ENCODE results near the gene PDS5A.
A peak's percentile ranks its signal among the peaks of the same experiment; 100 is the strongest.
"Not testable (repeated sequence)": the region's sequence is repeated elsewhere in the genome, so short reads cannot be mapped to it uniquely, and the experiment has no call there.

PDS5A gene, protein sequence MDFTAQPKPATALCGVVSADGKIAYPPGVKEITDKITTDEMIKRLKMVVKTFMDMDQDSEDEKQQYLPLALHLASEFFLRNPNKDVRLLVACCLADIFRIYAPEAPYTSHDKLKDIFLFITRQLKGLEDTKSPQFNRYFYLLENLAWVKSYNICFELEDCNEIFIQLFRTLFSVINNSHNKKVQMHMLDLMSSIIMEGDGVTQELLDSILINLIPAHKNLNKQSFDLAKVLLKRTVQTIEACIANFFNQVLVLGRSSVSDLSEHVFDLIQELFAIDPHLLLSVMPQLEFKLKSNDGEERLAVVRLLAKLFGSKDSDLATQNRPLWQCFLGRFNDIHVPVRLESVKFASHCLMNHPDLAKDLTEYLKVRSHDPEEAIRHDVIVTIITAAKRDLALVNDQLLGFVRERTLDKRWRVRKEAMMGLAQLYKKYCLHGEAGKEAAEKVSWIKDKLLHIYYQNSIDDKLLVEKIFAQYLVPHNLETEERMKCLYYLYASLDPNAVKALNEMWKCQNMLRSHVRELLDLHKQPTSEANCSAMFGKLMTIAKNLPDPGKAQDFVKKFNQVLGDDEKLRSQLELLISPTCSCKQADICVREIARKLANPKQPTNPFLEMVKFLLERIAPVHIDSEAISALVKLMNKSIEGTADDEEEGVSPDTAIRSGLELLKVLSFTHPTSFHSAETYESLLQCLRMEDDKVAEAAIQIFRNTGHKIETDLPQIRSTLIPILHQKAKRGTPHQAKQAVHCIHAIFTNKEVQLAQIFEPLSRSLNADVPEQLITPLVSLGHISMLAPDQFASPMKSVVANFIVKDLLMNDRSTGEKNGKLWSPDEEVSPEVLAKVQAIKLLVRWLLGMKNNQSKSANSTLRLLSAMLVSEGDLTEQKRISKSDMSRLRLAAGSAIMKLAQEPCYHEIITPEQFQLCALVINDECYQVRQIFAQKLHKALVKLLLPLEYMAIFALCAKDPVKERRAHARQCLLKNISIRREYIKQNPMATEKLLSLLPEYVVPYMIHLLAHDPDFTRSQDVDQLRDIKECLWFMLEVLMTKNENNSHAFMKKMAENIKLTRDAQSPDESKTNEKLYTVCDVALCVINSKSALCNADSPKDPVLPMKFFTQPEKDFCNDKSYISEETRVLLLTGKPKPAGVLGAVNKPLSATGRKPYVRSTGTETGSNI (N-terminal part only)

DNA sequence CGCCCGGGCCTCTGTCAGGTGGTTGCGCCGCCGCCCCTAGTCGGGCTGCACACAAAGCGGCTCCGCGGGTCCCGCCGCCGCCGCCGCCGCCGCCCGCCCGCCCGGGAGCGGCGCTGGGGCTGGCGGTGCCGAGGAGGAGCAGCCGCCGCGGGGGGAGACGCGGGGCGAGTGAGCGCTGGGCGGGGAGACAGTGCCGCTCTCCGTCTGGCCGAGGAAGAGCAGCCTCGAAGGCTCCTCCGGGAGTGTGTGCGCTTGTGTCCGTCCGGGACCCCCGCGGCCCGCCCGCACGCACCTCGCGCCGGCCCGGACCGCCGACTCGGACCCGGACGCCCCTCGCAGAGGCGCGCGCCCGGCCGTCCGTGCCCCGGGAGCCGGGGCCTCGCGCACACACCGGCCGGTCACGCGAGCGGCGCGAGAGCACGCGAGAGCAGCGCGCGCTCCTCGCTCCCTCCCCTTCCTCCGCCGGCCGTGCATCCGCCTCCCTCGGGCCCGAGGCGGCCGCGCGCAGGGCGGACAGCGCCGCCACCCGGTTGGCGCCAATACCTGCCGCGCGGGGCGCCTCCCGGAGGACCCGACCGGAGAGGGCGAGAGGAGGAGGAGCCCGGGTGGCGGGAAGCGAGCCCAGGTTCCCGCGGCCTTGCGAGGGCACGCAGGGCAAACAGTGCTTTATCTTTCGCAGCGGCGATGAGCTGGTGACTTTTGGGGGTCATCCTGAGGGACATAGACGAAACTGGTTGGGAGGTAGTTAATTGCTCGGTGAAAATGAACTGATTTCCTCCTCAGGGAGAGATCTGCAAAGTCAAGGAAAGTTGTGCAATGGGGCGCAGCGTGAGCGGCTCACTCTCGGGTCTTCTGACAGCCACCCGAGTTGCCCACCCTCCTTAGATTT is at the start of gene PDS5A:
Gene PDS5A, minus strand, starts transcription at position 423 of the 889 bp plus-strand sequence. CDS start 1,334 bp downstream, outside the sequence.
- DNase-seq (ENCODE audit: low read depth) = peak; percentile 80

DNA sequence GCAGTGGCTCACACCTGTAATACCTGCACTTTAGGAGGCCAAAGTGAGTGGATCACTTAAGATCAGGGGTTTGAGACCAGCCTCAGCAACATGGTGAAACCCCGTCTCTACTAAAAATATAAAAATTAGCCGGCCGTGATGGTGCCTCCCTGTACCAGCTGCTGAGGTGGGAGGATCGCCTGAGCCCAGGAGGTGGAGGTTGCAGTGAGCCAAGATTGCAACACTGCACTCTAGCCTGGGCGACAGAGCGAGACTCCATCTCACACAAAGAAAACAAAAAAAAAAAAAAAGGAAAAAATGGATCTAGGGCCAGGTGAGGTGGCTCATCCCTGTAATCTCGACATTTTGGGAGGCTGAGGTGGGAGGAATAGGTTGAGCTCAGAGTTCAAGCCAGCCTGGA is 46.3 kb upstream of the PDS5A start:
- DNase-seq (ENCODE audit: low read depth) = not testable (repeated sequence)

DNA sequence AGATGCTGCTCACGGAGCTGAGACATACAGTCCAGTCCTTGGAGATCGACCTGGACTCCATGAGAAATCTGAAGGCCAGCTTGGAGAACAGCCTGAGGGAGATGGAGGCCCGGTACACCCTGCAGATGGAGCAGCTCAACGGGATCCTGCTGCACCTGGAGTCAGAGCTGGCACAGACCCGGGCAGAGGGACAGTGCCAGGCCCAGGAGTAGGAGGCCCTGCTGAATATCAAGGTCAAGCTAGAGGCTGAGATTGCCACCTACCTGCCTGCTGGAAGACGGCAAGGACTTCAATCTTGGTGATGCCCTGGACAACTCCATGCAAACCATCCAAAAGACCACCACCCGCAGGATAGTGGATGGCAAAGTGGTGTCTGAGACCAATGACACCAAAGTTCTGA is 43.4 kb upstream of the PDS5A start:
- DNase-seq (ENCODE audit: low read depth) = not testable (repeated sequence)

GRCh38 chr4:40020221-40020620 is 42.5 kb upstream of the PDS5A start:
- DNase-seq (ENCODE audit: low read depth) = no peak

DNA sequence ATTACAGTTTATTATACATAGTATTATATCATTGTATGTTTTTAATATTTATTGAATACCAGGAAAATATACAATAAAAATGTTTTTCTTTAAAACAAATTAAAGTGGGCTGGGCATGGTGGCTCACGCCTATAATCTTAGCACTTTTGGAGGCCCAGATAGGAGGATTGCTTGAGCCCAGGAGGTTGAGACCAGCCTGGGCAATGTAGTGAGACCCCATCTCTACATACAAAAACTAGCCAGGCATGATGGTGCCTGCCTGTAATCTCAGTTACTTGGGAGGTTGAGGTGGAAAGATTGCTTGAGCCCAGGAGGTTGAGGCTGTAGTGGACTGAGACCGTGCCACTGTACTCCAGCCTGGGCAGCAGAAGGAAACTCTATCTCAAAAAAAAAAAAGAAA is 38.3 kb upstream of the PDS5A start:
- no peak for DNase-seq (ENCODE audit: low read depth)

- DNase-seq (ENCODE audit: low read depth) = no peak
Measured at GRCh38 chr4:40003986-40004385, 26.3 kb upstream of the PDS5A start.

DNA sequence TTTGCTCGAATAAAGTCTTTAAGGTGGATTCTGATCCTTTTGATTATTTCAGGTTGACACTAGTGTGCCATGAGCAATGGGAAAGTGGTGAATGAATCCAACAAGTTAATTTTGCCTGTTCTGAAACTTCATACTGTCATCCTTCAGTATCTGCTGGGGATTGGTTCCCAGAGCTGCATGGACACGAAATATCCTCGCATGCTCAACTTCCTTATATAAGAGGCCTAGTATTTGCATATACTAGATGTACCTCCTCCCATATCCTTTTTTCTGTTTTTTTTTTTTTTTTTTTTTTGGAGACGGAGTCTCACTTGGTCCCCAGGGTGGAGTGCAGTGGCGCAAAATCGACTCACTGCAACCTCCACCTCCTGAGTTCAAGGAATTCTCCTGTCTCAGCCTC is 23.0 kb upstream of the PDS5A start:
- DNase-seq (ENCODE audit: low read depth) = no peak

- no peak for DNase-seq (ENCODE audit: low read depth)
Measured at GRCh38 chr4:39998659-39999345, 21.1 kb upstream of the PDS5A start.

GRCh38 chr4:39996811-39997210 is 19.1 kb upstream of the PDS5A start:
- no peak for DNase-seq (ENCODE audit: low read depth)

DNA sequence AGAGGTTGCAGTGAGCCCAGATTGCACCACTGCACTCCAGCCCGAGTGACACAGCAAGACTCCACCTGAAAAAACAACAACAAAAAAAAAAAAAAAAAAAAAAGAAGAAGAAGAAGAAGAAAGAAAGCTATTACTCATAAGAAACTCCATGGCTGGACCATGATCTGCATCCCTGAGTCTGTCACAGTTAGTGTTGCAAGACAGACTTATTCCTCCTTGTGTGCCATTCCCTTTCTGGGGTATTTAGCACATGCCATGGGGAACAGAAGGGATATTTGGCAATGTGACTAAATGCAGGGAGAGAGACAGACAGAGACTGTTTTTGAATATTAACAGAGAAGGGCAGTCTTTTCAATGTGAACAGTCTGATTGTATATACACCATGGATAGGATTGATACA is 16.7 kb upstream of the PDS5A start:
- no peak for DNase-seq (ENCODE audit: low read depth)

- not testable (repeated sequence) for DNase-seq (ENCODE audit: low read depth)
Measured at GRCh38 chr4:39989381-39989780, 11.7 kb upstream of the PDS5A start.

DNA sequence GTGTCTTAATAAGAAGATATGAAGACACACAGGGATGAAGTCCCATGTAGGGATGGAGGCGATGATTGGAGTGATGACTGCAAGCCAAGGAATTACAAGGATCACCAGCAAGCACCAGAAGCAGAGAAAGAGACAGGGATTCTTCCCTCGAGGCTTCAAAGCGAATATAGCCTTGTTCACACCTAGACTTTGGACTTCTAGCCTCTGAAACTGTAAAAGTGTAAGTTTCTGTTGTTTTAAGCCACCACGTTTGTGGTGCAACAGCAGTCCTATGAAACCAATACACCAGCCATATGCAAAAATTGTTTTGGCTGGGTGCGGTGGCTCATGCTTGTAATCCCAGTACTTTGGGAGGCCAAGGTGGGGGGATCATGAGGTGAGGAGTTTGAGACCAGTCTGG is 9.8 kb upstream of the PDS5A start:
- no peak for DNase-seq (ENCODE audit: low read depth)

DNA sequence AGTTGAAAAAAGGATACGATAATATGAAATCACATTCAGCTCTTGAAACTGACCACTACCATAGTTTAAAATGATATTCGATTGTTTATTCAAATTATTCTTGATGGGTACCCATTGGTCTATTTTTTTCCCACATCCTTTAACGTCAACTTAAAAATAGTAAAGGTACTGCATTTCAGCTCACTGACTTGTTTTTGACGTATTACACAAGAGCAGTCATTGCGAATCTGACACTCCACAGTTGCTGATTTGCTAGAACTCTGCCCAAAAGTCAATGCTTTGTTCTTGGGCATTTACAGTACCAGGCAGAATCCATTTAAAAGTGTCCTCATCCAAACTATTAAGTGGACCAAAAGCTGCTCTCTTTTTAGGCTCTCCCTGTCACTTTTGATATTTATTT is 1.2 kb upstream of the PDS5A start:
- no peak for DNase-seq (ENCODE audit: low read depth)

- no peak for DNase-seq (ENCODE audit: low read depth)
Measured at GRCh38 chr4:39978378-39978775, 666 bp upstream of the PDS5A start.

DNA sequence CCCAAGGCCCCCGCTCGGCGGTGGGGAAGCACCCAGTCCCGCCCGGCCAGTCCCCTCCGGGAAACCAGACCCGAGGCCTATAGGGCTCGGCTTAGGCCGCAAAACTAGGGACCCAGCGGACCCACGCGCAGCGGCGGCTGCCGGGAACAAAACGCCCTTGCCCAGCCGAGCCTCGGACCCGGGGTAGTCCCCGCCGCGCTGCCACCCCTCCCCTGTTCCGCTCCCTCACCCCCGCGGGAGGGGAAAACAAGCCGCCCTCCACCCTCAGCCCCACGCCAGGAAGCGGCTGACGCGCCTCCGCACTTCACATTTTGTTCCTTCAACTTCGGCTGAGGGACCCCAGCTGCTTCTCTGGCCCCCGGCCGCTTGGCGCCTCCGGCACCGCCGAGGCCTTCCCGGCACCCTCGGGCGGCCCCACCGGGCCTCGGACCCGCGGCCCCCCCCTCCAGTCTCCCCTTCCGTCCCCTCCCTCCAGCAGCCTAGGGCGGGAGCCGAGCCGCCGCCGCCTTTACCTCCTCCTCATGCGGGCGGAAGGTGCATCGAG is 694 bp downstream of the PDS5A start:
- DNase-seq (ENCODE audit: low read depth) = peak; percentile 12

DNA sequence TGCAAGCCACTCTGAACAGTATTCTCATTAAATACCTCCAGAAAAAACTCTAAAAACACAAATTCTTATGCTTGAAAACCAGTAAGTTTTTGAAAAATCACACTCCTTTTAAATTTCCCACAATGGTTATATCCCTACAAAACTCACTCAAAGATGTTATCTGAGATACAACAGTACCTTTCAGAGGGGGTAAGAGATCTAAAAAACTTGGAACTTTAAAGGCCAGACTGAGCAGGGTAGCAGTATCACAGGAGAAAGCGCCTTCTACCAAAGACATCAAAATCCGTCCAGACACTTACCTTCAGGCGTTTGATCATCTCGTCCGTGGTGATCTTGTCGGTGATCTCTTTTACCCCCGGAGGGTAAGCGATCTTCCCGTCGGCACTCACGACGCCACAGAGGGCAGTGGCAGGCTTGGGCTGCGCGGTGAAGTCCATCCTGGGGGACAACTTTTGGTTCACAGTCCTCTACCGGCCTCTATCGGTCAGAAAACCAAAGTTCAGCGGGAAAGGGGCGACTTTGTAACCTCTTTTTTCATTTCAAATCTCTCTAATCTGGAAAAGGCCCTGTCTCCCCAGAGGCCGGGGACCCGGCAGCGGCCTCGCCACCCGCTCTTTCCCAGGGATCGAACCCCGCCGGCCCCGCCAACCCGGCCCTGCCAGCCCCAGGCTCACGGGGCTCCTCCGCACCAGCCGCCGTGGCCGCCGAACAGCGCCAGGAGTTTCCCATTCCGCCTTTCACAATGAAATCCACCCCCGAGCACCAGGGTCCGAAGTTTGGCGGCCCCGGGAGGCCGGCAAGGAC is 1.4 kb downstream of the PDS5A start:
- peak; percentile 52 for DNase-seq (ENCODE audit: low read depth)

DNA sequence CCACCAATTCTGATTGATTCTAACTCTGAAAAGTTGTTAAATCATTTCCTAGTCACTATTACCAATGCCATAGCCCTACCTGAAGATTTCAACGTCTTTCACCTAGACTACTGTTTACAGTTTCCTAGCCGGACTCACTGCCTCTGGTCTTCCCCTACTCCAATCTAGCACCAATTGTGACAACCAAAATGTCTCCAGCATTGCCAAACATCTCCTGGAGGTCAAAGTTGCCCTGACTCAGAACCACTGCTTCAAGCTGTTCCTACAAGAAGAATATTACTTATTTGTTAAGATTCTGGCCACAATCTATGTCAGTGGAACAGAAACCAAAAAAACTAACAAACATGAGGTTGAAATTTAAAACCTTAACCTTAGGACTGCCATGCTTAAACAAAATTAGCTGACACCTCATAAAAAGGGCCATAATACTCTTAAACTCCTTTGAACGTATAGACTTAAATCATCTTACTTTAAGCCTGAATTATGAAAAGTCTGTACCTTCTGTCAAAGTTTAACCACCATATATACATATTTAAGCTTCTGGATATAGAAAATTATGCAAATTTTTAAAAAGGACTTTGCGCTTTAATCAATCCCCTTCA is 2.1 kb downstream of the PDS5A start:
- no peak for DNase-seq (ENCODE audit: low read depth)

DNA sequence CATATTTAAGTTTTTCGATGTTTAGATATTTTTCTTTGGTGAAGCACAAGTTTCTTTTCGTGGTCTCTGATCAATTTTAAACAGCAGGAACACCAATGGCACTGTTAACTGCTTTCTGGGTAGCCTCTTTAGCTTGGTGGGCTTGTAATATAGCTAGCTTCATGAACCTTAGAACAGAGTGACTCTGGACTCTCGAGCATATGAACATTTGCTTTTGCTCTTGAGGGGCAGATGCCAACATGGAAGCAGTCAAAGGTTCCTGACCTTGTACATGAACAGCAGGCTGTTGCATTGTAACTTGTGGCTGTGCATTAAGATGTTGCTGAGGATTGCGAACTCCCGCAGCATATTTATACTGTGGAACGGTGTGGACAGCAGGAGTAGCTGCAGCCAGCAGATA is 4.7 kb downstream of the PDS5A start:
- DNase-seq (ENCODE audit: low read depth) = not testable (repeated sequence)
